Endometrium (tissue), 2 donors: ENCODE data around the gene UNC13D.
"Not testable (repeated sequence)": the region's sequence is repeated elsewhere in the genome, so short reads cannot be mapped to it uniquely, and the experiment has no call there.

Experiments
- FAIRE-seq: peaks from 2 replicates; lab custom pipeline; 2012; peaks lifted over from hg19 to GRCh38; lab: Jason Lieb, UNC
- donor health status: control.
- donor health status: control.

UNC13D gene

GRCh38 chr17:75874323-75875181 lies 30.3 kb upstream of the UNC13D start:
- FAIRE-seq = no peak

GRCh38 chr17:75873587-75874322 lies 29.6 kb upstream of the UNC13D start:
- FAIRE-seq = no peak

GRCh38 chr17:75872434-75873351 lies 28.5 kb upstream of the UNC13D start:
- FAIRE-seq = no peak

GRCh38 chr17:75870228-75870627 lies 26.0 kb upstream of the UNC13D start:
- not testable (repeated sequence) for FAIRE-seq

- FAIRE-seq = no peak
Measured at GRCh38 chr17:75869282-75870141, 25.3 kb upstream of the UNC13D start.

GRCh38 chr17:75868730-75869281 lies 24.6 kb upstream of the UNC13D start:
- FAIRE-seq = not testable (repeated sequence)

GRCh38 chr17:75865404-75866188 lies 21.4 kb upstream of the UNC13D start:
- not testable (repeated sequence) for FAIRE-seq

- not testable (repeated sequence) for FAIRE-seq
Measured at GRCh38 chr17:75864887-75865286, 20.7 kb upstream of the UNC13D start.

- peak; percentile 43 for FAIRE-seq
Measured at GRCh38 chr17:75864448-75864871, 20.3 kb upstream of the UNC13D start.

- FAIRE-seq = no peak
Measured at GRCh38 chr17:75861927-75862317, 17.7 kb upstream of the UNC13D start.

GRCh38 chr17:75859358-75859757 lies 15.2 kb upstream of the UNC13D start:
- not testable (repeated sequence) for FAIRE-seq

GRCh38 chr17:75856062-75856756 lies 12.0 kb upstream of the UNC13D start:
- FAIRE-seq = no peak

- FAIRE-seq = peak; percentile 98
Measured at GRCh38 chr17:75855310-75856061, 11.3 kb upstream of the UNC13D start, which contains the start of gene WBP2. TSS of gene WBP2 (minus strand) at chr17:75855335. CDS start at chr17:75855297, 38 bp downstream.

- no peak for FAIRE-seq
Measured at GRCh38 chr17:75854881-75855309, 10.7 kb upstream of the UNC13D start.

GRCh38 chr17:75854101-75854748 lies 10.0 kb upstream of the UNC13D start:
- no peak for FAIRE-seq

- no peak for FAIRE-seq
Measured at GRCh38 chr17:75853433-75853832, 9.2 kb upstream of the UNC13D start.

GRCh38 chr17:75851693-75851991 lies 7.4 kb upstream of the UNC13D start:
- not testable (repeated sequence) for FAIRE-seq
